Breast epithelium (tissue), 3 donors: ENCODE measurements around the gene MAS1.

Experiments used
- CTCF ChIP-seq, 3 donors: fragments of 450-650 bp; IDR thresholded peaks; one replicate each; pipeline ENCODE4 v1.5.1; 2016 to 2017; ENCODE audit warnings: antibody characterized with exemption in 3 of 3, mild to moderate bottlenecking in 3 of 3, moderate library complexity in 3 of 3
- POLR2A ChIP-seq: fragments of 450-650 bp; IDR thresholded peaks from one replicate; pipeline ENCODE4 v1.6.1; 2016; ENCODE audit warnings: antibody characterized with exemption, mild to moderate bottlenecking, moderate library complexity
- POLR2AphosphoS5 ChIP-seq, 3 donors: sonication (generic); formaldehyde crosslinking; IDR thresholded peaks; one replicate each; pipeline ENCODE4 v1.6.1; 2017; ENCODE audit warnings: antibody characterized with exemption in 3 of 3

- TF ChIP-seq POLR2A (no peak), CTCF (IDR thresholded peaks at IDR 0.05) (no peak), POLR2AphosphoS5 (IDR thresholded peaks at IDR 0.05) (no peak)
These were observed 4.2 kb downstream of the MAS1 start for GRCh38 chr6:159894991-159895390.
